ENCODE results near the gene HSF2BP. TPM values are rescaled to one million over a fixed set of nuclear protein-coding genes. Genes with fewer than 3 reads are reported as not detected.

HSF2BP gene
- total and polyA plus RNA-seq, 5 experiments from 2014 or later: 0.22 to 0.68 (median 0.64) TPM

DNA sequence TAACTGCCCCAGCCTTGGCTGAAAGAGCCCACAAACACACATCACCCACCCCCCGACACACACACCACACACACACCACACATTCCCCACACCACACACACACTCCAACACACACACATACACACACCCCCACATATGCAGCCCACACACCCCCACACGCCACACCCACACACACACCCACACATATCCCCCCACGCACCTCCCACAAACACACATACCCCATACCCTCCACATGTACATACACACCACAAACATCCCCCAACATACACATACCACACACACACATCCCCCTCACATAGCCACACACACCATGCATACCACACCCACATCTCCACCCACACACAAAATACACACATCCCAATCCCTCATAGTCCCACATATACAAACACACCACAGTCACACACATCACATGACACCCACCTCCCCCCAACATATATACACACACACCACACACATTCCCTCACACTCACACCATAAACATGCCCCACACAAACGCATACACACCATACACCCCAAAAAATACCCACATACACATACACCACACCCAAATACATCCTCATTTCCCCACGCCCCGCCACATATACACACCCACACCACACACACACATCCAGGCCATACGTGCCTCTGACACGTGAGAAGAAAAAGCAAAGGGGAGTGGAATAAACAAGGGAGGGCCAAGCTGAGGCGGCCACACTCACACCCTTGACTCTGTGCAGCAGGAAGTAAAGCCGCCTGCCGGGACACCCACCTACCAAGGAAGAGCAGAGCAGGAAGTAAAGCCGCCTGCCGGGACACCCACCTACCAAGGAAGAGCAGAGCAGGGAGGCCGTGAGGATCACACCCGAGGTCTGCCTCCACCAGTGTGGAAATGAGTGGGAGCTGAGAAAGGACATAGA lies 53.7 kb downstream of the HSF2BP start:
- H3K4me1 Mint-ChIP-seq: peaks cover 0 to 11% (median 7%) of the 10 kb centered on the region in 4 donors
- H3K9me3 Mint-ChIP-seq: no peaks in the 10 kb centered on the region
- H3K27me3 Mint-ChIP-seq: no peaks in the 10 kb centered on the region
- no peak overlapping the region for H3K4me3 Mint-ChIP-seq
- POLR2A ChIA-PET: no interaction called here
- ATAC-seq (no peak), DNase-seq (no peak)
- H3K27ac Mint-ChIP-seq: no peak overlapping the region
- no peaks in the 10 kb centered on the region for H3K36me3 Mint-ChIP-seq

- DNase-seq: no peak
- no peaks in the 10 kb centered on the region for H3K36me3 Mint-ChIP-seq
- no peak overlapping the region for H3K4me3 Mint-ChIP-seq
- H3K27ac Mint-ChIP-seq: no peak overlapping the region
- POLR2A ChIA-PET: no interaction called here
- no peaks in the 10 kb centered on the region for H3K27me3 Mint-ChIP-seq
- H3K9me3 Mint-ChIP-seq: no peaks in the 10 kb centered on the region
- peaks cover 0 to 16% (median 10%) of the 10 kb centered on the region in 4 donors for H3K4me1 Mint-ChIP-seq
- no peak for ATAC-seq
These were observed 54.6 kb downstream of the HSF2BP start for GRCh38 chr21:43604505-43605204.

GRCh38 chr21:43603641-43604504 lies 55.4 kb downstream of the HSF2BP start:
- H3K9me3 Mint-ChIP-seq: no peaks in the 10 kb centered on the region
- no peak overlapping the region for H3K27ac Mint-ChIP-seq
- H3K27me3 Mint-ChIP-seq: no peaks in the 10 kb centered on the region
- no peak for DNase-seq
- peaks cover 0 to 16% (median 11%) of the 10 kb centered on the region in 4 donors for H3K4me1 Mint-ChIP-seq
- H3K4me3 Mint-ChIP-seq: no peak overlapping the region
- no peaks in the 10 kb centered on the region for H3K36me3 Mint-ChIP-seq
- no peak for ATAC-seq
- POLR2A ChIA-PET: no interaction called here

DNA sequence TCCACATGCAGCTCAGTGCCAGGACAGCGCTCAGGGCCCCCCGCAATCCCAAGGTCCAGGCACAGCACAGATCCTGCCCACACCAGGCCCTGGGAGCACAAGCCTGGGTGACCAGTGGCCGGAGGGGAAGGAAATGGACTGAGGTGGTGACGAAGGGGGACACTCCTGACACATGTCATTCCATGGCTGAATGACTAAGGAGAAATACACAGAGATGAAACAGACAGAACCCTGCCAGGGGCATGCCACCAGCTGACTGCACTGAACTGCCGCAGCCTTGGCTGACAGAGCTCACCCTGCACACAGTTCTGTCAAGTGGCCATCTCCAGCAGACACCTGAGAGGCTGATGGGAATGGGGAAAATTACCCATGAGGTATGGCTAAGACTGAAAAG lies 56.1 kb downstream of the HSF2BP start:
- no peaks in the 10 kb centered on the region for H3K36me3 Mint-ChIP-seq
- no peaks in the 10 kb centered on the region for H3K27me3 Mint-ChIP-seq
- ATAC-seq (no peak), DNase-seq (no peak)
- H3K4me3 Mint-ChIP-seq: no peak overlapping the region
- POLR2A ChIA-PET: no interaction called here
- H3K9me3 Mint-ChIP-seq: no peaks in the 10 kb centered on the region
- peaks cover 0 to 16% (median 11%) of the 10 kb centered on the region in 4 donors for H3K4me1 Mint-ChIP-seq
- peak overlapping the region in 1 of 10 donors; percentile 22 for H3K27ac Mint-ChIP-seq

GRCh38 chr21:43602266-43603232 lies 56.7 kb downstream of the HSF2BP start:
- H3K4me1 Mint-ChIP-seq: peaks cover 0 to 16% (median 9%) of the 10 kb centered on the region in 4 donors
- peak overlapping the region in 4 of 10 donors; percentile 6 to 58 (median 35) for H3K27ac Mint-ChIP-seq
- H3K9me3 Mint-ChIP-seq: no peaks in the 10 kb centered on the region
- ATAC-seq: no peak
- no peaks in the 10 kb centered on the region for H3K36me3 Mint-ChIP-seq
- POLR2A ChIA-PET: no interaction called here
- no peak overlapping the region for H3K4me3 Mint-ChIP-seq
- DNase-seq: no peak
- H3K27me3 Mint-ChIP-seq: no peaks in the 10 kb centered on the region

GRCh38 chr21:43600642-43601402 lies 58.5 kb downstream of the HSF2BP start:
- no peaks in the 10 kb centered on the region for H3K36me3 Mint-ChIP-seq
- POLR2A ChIA-PET: no interaction called here
- H3K27ac Mint-ChIP-seq: no peak overlapping the region
- no peak overlapping the region for H3K4me3 Mint-ChIP-seq
- ATAC-seq (no peak), DNase-seq (no peak)
- peaks cover 0 to 16% (median 9%) of the 10 kb centered on the region in 4 donors for H3K4me1 Mint-ChIP-seq
- no peaks in the 10 kb centered on the region for H3K27me3 Mint-ChIP-seq
- H3K9me3 Mint-ChIP-seq: no peaks in the 10 kb centered on the region

- no peaks in the 10 kb centered on the region for H3K27me3 Mint-ChIP-seq
- peak overlapping the region in 1 of 10 donors; percentile 51 for H3K27ac Mint-ChIP-seq
- ATAC-seq: no peak
- POLR2A ChIA-PET: interaction anchor here (0.7 kb wide), 1 partner anchor 1582 kb away, joined by 4 read pairs; no protein-coding TSS in a partner anchor
- no peak for DNase-seq
- peaks cover 0 to 16% (median 9%) of the 10 kb centered on the region in 4 donors for H3K4me1 Mint-ChIP-seq
- no peak overlapping the region for H3K4me3 Mint-ChIP-seq
- H3K9me3 Mint-ChIP-seq: no peaks in the 10 kb centered on the region
- no peaks in the 10 kb centered on the region for H3K36me3 Mint-ChIP-seq
These were observed 59.6 kb downstream of the HSF2BP start for GRCh38 chr21:43599728-43600127.

DNA sequence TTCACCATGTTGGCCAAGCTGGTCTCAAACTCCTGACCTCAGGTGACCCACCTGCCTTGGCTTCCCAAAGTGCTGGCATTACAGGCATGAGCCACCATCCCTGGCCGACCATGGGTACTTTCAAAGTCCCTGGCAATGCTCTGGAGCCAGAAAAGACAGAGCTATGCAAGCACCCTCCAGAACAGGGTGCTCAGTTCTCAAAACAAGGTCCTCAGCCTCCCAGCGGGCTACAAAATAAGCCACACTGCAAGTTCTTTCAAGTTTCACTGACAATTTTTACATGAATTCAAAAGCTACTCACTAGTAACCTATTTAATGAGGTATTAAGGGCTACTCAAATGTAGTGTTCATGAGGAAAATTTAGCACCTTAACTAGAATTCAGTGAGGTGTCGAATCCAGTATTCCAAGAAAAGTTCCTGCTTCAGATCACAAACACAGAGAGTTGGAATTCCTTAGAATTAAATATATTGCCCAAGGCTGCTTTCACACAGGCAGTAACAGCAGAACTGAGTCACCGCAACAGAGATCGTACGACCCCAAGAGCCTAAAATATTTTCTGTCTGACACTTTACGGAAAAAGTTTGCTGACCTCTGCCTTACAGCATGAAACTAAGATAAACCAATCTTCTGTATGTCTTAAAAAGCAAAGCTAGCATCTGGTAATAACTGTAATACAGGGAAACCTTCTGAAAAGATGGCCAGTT lies 60.7 kb downstream of the HSF2BP start:
- POLR2A ChIA-PET: no interaction called here
- no peak for ATAC-seq
- H3K27ac Mint-ChIP-seq: peak overlapping the region in 1 of 10 donors; percentile 18

GRCh38 chr21:43597540-43598250 lies 61.6 kb downstream of the HSF2BP start:
- Mint-ChIP-seq H3K27ac (no peak overlapping the region), H3K36me3 (no peaks in the 10 kb centered on the region)

More for the DNA sequence above, 60.7 kb downstream of the HSF2BP start:
- H3K36me3 Mint-ChIP-seq: no peaks in the 10 kb centered on the region
- DNase-seq: no peak
- H3K4me1 Mint-ChIP-seq: peaks cover 0 to 16% (median 9%) of the 10 kb centered on the region in 4 donors
- peaks cover 0 to 1% (median 0%) of the 10 kb centered on the region in 5 donors for H3K27me3 Mint-ChIP-seq
- H3K4me3 Mint-ChIP-seq: no peak overlapping the region
- H3K9me3 Mint-ChIP-seq: no peaks in the 10 kb centered on the region

DNA sequence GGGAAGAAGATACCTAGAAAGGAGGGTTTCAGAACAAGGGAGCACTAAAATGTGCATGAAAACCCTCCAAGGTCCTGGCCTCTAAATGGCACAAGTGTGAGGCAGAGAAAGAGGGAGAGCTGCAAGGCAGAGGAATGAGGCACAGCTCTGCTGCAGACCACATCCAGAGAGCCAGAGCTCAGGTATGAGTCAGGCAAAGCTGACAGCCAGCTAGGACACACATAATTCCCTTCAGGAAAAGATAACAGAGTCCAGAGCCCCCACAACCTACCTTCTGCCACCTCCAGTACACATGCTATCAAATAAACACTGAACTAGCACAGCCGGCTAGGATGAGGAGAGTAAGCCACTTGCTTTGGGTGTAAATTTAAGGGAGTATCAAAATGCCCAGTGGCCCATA lies 62.2 kb downstream of the HSF2BP start:
- peaks cover 0 to 11% (median 6%) of the 10 kb centered on the region in 4 donors for H3K4me1 Mint-ChIP-seq
- peak overlapping the region in 1 of 10 donors; percentile 33 for H3K27ac Mint-ChIP-seq
- H3K4me3 Mint-ChIP-seq: no peak overlapping the region
- POLR2A ChIA-PET: no interaction called here
- no peak for DNase-seq
- no peaks in the 10 kb centered on the region for H3K36me3 Mint-ChIP-seq
- H3K27me3 Mint-ChIP-seq: peaks cover 0 to 2% (median 0%) of the 10 kb centered on the region in 5 donors
- no peak for ATAC-seq
- no peaks in the 10 kb centered on the region for H3K9me3 Mint-ChIP-seq

More at GRCh38 chr21:43597540-43598250, 61.6 kb downstream of the HSF2BP start:
- peaks cover 0 to 1% (median 0%) of the 10 kb centered on the region in 5 donors for H3K27me3 Mint-ChIP-seq
- DNase-seq (no peak), ATAC-seq (no peak)
- POLR2A ChIA-PET: no interaction called here
- peaks cover 0 to 16% (median 9%) of the 10 kb centered on the region in 4 donors for H3K4me1 Mint-ChIP-seq
- no peak overlapping the region for H3K4me3 Mint-ChIP-seq
- no peaks in the 10 kb centered on the region for H3K9me3 Mint-ChIP-seq
